ENCODE data around the gene ALDH1A2.

ALDH1A2 gene

DNA sequence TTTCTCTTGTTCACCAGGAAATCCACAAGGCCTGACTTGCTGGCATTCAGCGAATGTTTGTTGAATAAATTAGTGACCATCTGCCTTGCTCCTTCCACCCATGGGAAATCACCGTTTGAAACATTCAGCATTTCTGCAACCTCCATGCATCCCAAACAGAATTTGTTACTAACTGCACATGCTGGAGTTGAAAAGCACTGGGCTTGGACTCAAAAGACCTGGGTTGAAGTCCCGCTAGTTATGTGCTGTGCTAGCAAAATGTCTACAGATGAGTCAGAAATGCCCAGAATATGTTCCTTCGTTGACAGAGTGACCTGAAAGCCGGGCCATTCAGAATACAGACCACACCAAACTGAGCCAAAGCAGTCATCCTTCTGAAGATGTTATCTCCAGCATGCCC is 144.6 kb downstream of the ALDH1A2 start:
- no peak overlapping the region for H3K27ac ChIP-seq
- no peak overlapping the region for H3K4me3 ChIP-seq

DNA sequence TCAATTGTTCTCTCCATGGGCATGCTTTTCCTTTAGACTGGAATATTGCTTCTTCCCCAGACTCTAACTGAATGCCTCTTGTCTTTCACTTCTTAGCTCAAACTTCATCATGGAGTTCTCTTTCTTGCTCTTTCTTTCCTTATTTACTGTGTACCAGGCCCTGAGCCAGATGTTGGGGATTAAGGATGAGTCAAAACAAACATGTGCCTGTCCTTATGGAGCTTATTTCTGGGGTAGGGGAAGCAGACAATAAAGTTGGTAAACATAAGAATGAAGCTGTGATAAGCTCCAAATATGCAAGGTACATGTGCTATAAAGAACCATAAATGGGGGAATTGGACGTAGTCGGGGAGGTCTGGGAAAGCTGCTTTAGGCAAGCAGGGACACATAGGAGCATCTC is 145.8 kb downstream of the ALDH1A2 start:
- Histone ChIP-seq H3K4me3 (no peak overlapping the region), H3K27ac (no peak overlapping the region)

DNA sequence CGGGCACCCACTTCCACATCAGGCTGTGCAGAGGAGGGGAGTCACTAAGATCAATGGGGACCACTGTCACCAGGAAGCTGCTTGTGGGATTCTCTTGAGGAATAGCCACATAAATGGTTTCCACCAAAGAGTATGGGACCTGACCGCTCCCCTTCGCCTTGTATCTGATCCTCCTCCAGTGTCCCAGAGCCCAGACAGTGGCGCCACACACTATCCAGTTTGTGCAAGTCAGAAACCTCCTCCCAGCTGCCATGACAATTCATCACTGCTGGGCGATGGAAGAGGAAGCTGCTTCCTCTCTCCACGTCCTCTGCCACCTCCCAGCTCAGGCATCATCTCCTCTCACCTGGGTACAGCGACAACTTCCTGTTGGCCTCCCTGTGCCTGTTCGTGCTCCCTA is 147.5 kb downstream of the ALDH1A2 start:
- Histone ChIP-seq H3K4me3 (no peak overlapping the region), H3K27ac (no peak overlapping the region)

DNA sequence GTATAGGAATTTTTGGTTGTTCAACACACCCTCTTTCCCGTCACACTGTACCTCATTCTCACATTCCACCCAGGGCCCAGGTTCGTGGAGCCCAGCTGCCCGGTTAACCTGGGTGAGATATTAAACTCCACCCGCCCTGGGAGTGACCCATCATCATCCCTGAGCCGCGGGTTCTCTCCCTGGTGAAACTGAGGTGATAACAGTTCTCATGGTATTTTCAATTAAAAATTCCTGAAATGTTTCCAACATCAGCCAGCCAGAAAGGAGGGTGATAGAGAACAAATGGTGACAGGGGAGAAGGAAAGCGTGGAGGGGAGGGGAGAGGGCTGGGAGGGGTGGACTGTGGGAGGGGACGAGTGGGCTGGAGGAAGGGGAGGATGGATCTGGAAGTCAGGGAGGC is 148.8 kb downstream of the ALDH1A2 start:
- no peak overlapping the region for H3K27ac ChIP-seq
- H3K4me3 ChIP-seq: no peak overlapping the region

DNA sequence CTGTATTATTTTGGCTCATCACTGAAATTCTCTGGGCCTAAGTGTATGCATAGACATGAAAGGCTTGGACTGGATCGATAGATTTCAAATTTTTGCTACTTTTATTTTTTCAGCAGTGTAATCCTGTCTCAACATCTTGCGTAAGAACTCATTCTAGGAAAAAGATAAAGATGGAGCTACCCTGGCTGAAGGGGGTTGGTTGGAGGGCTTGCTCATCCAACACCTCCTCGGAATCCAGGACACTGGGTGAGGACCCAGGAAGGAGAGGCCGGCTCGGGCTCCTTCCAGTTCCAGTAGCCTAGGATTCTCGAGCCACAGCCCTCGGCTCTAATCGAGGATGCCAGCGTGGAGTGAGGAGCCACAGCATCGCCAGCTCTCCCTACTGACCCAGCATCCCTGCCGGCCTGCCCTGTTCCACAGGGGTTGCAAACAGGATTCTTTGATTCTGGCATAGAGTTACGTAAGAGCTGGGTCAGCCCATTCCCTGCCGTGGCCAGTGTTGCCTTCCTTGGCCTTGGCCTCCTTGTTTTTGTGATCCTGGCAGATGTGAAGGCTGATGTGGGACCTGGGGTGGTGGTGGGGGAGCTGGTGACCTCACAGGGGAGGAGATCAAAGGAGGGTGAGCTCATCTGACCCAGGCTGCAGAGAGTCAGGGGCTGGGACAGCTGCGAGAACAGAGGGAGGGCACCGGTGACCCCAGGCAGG is 149.5 kb downstream of the ALDH1A2 start:
- no peak overlapping the region for H3K27ac ChIP-seq
- H3K4me3 ChIP-seq: no peak overlapping the region

- H3K27ac ChIP-seq: no peak overlapping the region
These were observed 151.0 kb downstream of the ALDH1A2 start for GRCh38 chr15:57914350-57915055.

GRCh38 chr15:57911247-57911646 is 154.3 kb downstream of the ALDH1A2 start:
- no peak overlapping the region for H3K27ac ChIP-seq

More at GRCh38 chr15:57914350-57915055, 151.0 kb downstream of the ALDH1A2 start:
- H3K4me3 ChIP-seq: no peak overlapping the region

DNA sequence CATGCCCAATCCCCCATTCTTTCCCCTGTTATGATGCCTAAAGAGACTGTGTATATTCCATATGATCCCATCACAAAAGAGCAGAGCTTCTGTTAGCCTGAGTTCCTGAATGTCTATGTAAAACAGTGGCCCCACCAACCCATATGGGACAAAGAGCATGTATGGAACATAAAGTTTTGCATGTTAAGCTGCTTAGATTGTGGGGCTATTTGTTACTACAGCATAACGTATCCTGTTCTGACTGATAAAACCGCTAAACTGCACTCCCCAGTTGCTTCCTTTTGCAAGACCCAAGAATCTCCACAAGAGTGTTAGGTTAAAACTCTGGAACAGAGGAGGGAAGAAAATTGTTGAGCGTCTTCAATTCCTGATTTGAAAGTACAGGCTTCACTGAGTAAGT is 154.8 kb downstream of the ALDH1A2 start:
- Histone ChIP-seq H3K27ac (no peak overlapping the region), H3K4me3 (no peak overlapping the region)

More at GRCh38 chr15:57911247-57911646, 154.3 kb downstream of the ALDH1A2 start:
- H3K4me3 ChIP-seq: no peak overlapping the region

DNA sequence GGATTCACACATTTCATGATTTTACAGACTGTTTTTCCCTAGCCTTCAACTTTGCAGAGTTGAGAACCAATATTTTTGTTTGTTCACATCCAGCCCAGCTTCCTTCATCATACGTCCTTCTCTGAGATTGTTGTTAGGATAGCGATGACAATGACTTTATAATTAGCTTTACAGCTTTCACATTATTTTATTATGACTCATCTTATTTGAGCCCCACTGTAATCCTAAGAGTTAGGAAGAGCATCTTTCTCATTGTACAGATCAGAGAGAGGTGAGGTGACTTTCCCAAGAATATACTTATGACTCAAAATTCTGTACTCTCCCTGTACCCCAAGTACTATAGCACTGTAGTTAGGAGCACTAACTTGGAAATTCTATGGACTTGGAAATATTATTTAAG is 156.1 kb downstream of the ALDH1A2 start:
- H3K27ac ChIP-seq: no peak overlapping the region

GRCh38 chr15:57903626-57904025 is 161.9 kb downstream of the ALDH1A2 start:
- H3K4me3 ChIP-seq: no peak overlapping the region
- no peak overlapping the region for H3K27ac ChIP-seq

More for the DNA sequence above, 156.1 kb downstream of the ALDH1A2 start:
- no peak overlapping the region for H3K4me3 ChIP-seq
